GM12892 (cell line): Measurements from ENCODE around the gene ZMIZ1. TPM values are rescaled to one million over a fixed set of nuclear protein-coding genes. Genes with fewer than 3 reads are reported as not detected.

Experiments
- DNase-seq: peaks from one replicate; pipeline ENCODE4 v3.0.0; 2011; ENCODE audit not compliant: insufficient read length
- FAIRE-seq: peaks from 2 replicates; lab custom pipeline; 2011; peaks lifted over from hg19 to GRCh38; lab: Jason Lieb, UNC
- POLR2A ChIP-seq: IDR thresholded peaks from 2 replicates; pipeline ENCODE4 v1.6.1; 2011; ENCODE audit warnings: low read depth, low read length, control low read depth
- POLR2AphosphoS5 ChIP-seq: IDR thresholded peaks from 2 replicates; pipeline ENCODE4 v1.6.1; 2011; ENCODE audit warnings: low read depth, low read length, control low read depth
- TAF1 ChIP-seq: IDR thresholded peaks from 2 replicates; pipeline ENCODE4 v1.6.1; 2011; ENCODE audit warnings: low read depth, mild to moderate bottlenecking, control low read depth, low read length, borderline replicate concordance
- polyA plus RNA-seq: library from polyadenylated mRNA; unstranded; fragments of >200 nt; gene quantifications from one replicate; pipeline ENCODE4 v1.2.1, GENCODE V29; 2012; ENCODE audit warnings: missing spikeins, inconsistent platforms; ENCODE audit not compliant: missing spikeins

ZMIZ1 gene
- 30.7 TPM for polyA plus RNA-seq

GRCh38 chr10:79068562-79069324 is at the start of gene ZMIZ1:
ZMIZ1 (plus strand) TSS chr10:79068966; CDS start chr10:79201633, 132,667 bp downstream.
- FAIRE-seq (peak; percentile 79), DNase-seq (peak; percentile 82)
- TF ChIP-seq TAF1 (no peak; the same call in 1 of the 2 replicates), POLR2AphosphoS5 (no peak), POLR2A (no peak)

GRCh38 chr10:79019441-79020014 is 49.2 kb upstream of the ZMIZ1 start:
- DNase-seq (no peak), FAIRE-seq (no peak)

GRCh38 chr10:79020015-79020491 is 48.7 kb upstream of the ZMIZ1 start:
- TF ChIP-seq POLR2A (no peak), POLR2AphosphoS5 (no peak), TAF1 (no peak)
- no peak for FAIRE-seq
- DNase-seq: no peak

More at GRCh38 chr10:79019441-79020014, 49.2 kb upstream of the ZMIZ1 start:
- TF ChIP-seq POLR2AphosphoS5: no peak
- no peak for TF ChIP-seq POLR2A
- no peak for TF ChIP-seq TAF1

- DNase-seq (no peak), FAIRE-seq (no peak)
- TF ChIP-seq POLR2A (no peak), POLR2AphosphoS5 (no peak), TAF1 (no peak)
These were observed 48.2 kb upstream of the ZMIZ1 start for GRCh38 chr10:79020605-79021004.

- FAIRE-seq: no peak
- TF ChIP-seq TAF1: no peak
- no peak for TF ChIP-seq POLR2A
- no peak for TF ChIP-seq POLR2AphosphoS5
- no peak for DNase-seq
These were observed 47.3 kb upstream of the ZMIZ1 start for GRCh38 chr10:79021331-79021907.

- TF ChIP-seq POLR2A (no peak), POLR2AphosphoS5 (no peak), TAF1 (no peak)
- no peak for DNase-seq
- FAIRE-seq: no peak
These were observed 46.7 kb upstream of the ZMIZ1 start for GRCh38 chr10:79021948-79022499.

- peak; percentile 54 for DNase-seq
- no peak for FAIRE-seq
- TF ChIP-seq TAF1: no peak
- no peak for TF ChIP-seq POLR2A
- no peak for TF ChIP-seq POLR2AphosphoS5
These were observed 46.1 kb upstream of the ZMIZ1 start for GRCh38 chr10:79022565-79023230.

GRCh38 chr10:79023240-79024162 is 45.3 kb upstream of the ZMIZ1 start:
- peak; percentile 50 for FAIRE-seq
- TF ChIP-seq POLR2A (no peak), TAF1 (no peak), POLR2AphosphoS5 (no peak)
- DNase-seq: no peak

- DNase-seq: no peak
- TF ChIP-seq POLR2A (no peak), POLR2AphosphoS5 (no peak), TAF1 (no peak)
- FAIRE-seq: no peak
These were observed 44.5 kb upstream of the ZMIZ1 start for GRCh38 chr10:79024296-79024695.

GRCh38 chr10:79024720-79025198 is 44.0 kb upstream of the ZMIZ1 start:
- FAIRE-seq (no peak), DNase-seq (no peak)
- TF ChIP-seq TAF1: no peak
- no peak for TF ChIP-seq POLR2A
- TF ChIP-seq POLR2AphosphoS5: no peak
